Coronary artery (tissue), 2 donors: ENCODE measurements around the gene SLC15A3.

Experiments
- DNase-seq: peaks from one replicate; pipeline ENCODE4 v3.0.0-alpha.2; 2017; ENCODE audit warnings: low spot score
- H3K27ac ChIP-seq, 2 donors: fragments of 200-600 bp; sonication (generic); one replicate each; pipeline ENCODE4 v1.5.1; 2016 to 2019
- H3K4me3 ChIP-seq: fragments of 200-600 bp; sonication (generic); 2 replicates; pipeline ENCODE4 v1.5.1; 2016; ENCODE audit warnings: mild to moderate bottlenecking, moderate library complexity
- TF ChIP-seq, protein P1 (sequence below): fragments of 200-600 bp; sonication (generic); IDR thresholded peaks from one replicate; pipeline ENCODE4 v1.5.1; 2019; ENCODE audit warnings: antibody characterized with exemption

SLC15A3 gene

DNA sequence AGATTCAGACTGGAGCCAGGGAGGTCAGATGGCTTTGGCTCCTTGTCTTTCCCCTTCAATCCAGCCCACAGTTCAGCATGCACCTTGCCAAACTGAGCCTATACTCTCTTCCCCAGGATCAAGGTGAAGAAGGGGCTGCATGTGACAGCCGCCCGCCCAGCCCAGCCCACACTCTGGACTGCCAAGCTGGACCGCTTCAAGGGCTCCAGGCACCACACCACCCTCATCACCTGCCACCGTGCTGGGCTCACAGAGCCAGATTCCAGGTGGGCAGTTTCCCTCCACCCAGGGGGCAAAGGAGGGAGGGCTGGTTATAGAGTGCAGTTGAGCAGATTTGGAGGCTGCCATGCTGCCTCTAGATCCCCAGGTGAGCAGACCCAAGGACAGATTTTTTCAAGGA, 21.6 kb downstream of the SLC15A3 start:
- TF ChIP-seq, protein P1, sequence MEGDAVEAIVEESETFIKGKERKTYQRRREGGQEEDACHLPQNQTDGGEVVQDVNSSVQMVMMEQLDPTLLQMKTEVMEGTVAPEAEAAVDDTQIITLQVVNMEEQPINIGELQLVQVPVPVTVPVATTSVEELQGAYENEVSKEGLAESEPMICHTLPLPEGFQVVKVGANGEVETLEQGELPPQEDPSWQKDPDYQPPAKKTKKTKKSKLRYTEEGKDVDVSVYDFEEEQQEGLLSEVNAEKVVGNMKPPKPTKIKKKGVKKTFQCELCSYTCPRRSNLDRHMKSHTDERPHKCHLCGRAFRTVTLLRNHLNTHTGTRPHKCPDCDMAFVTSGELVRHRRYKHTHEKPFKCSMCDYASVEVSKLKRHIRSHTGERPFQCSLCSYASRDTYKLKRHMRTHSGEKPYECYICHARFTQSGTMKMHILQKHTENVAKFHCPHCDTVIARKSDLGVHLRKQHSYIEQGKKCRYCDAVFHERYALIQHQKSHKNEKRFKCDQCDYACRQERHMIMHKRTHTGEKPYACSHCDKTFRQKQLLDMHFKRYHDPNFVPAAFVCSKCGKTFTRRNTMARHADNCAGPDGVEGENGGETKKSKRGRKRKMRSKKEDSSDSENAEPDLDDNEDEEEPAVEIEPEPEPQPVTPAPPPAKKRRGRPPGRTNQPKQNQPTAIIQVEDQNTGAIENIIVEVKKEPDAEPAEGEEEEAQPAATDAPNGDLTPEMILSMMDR = no peak
- no peak for DNase-seq
- Histone ChIP-seq H3K4me3 (no peak overlapping the region), H3K27ac (no peak overlapping the region)

DNA sequence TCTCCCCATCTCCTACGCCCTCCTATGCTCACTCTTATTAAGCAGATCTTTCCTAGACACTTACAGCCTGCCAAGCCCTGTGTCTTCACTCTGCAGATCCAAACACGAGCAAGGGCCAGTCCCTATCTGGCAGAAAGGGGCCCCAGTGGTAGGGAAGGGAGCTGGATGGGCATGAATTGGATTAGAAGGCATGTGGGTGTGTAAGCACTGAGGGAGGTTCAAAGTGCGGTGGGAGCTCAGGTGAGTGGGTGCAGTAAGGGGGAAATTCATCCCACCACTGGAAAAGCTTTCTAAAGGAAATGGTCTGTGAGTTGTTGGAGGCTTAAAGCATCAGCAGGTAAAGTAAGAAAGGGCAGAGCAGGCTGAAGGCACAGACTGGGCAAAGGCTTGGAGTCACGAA, 22.2 kb downstream of the SLC15A3 start:
- H3K4me3 ChIP-seq = no peak overlapping the region
- DNase-seq = no peak
- no peak overlapping the region for H3K27ac ChIP-seq
- TF ChIP-seq, protein P1 = no peak

DNA sequence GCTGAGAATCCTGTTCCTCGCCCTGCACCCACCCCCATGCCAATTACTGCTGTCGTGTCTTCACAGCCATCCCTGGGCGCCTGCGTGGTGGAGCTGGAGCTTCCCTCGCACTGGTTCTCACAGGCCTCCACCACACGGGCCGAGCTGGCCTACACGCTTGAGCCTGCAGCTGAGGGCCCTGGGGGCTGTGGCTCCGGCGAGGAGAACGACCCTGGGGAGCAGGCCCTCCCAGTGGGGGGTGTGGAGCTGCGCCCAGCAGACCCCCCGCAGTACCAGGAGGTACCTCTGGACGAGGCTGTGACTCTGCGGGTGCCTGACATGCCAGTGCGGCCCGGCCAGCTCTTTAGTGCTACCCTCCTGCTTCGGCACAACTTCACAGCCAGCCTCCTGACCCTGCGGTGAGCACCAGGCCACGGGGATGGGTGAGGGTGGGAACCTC, 23.4 kb downstream of the SLC15A3 start:
- DNase-seq = no peak
- TF ChIP-seq, protein P1 = no peak
- Histone ChIP-seq H3K4me3 (no peak overlapping the region), H3K27ac (no peak overlapping the region)

DNA sequence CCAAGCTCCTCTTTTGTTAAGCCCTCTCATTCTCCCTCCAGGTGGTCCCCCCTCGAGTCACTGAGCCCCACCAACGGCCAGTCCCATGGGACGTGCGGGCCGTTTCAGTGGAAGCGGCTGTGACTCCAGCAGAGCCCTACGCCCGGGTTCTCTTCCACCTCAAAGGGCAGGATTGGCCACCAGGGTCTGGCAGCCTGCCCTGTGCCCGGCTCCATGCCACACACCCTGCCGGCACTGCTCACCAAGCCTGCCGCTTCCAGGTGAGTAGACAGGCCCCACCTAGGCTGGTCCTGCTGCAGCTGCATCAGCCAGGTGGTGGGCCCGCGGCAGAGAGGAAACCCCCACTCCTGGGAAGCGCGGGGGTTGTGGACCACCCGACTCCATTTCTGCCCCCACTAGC, 24.4 kb downstream of the SLC15A3 start:
- Histone ChIP-seq H3K27ac (no peak overlapping the region), H3K4me3 (no peak overlapping the region)
- no peak for DNase-seq
- TF ChIP-seq, protein P1 = no peak

DNA sequence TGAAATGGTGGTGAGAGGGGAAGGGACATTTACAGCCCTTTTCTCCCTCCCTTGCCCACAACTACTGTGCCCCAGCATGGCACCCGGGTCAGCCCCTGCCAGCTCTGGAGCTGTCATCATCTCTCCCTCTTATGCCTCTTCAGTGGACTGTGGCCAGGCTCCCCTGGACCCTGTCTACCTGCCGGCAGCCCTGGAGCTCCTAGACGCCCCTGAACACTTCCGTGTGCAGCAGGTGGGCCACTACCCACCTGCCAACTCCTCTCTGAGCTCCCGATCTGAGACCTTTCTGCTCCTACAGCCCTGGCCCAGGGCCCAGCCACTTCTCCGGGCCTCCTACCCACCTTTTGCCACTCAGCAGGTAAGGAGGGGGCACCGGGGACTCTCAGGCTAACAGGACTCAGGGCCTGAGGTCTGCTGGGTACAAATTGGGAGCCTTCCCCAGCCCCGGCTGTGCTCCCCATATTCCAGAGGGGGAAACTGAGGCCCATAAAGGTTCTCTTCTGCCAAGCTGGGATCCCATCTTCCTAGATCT, 24.8 kb downstream of the SLC15A3 start:
- no peak overlapping the region for H3K27ac ChIP-seq
- DNase-seq = no peak
- TF ChIP-seq, protein P1 = no peak
- H3K4me3 ChIP-seq = no peak overlapping the region

DNA sequence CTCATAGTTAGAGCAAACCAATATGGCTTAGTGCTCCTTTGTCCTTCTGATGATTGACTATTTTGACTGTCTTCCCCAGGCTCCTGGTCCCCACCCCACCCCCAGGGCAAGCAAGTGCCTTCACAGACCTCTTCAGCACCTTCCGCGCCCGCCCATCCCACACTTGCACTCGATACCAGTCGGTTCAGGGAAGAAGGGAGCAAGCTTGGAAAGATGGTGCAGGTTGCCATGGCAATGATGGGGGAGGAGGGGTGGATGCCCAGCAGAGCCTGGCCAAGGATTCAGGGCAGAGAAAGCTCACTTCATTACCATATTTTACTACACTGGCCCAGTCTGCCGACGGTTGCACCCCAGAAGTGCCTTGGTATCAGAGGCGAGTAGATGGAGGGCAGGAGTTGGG, 25.5 kb downstream of the SLC15A3 start:
- Histone ChIP-seq H3K27ac (no peak overlapping the region), H3K4me3 (no peak overlapping the region)
- TF ChIP-seq, protein P1 = no peak
- no peak for DNase-seq

DNA sequence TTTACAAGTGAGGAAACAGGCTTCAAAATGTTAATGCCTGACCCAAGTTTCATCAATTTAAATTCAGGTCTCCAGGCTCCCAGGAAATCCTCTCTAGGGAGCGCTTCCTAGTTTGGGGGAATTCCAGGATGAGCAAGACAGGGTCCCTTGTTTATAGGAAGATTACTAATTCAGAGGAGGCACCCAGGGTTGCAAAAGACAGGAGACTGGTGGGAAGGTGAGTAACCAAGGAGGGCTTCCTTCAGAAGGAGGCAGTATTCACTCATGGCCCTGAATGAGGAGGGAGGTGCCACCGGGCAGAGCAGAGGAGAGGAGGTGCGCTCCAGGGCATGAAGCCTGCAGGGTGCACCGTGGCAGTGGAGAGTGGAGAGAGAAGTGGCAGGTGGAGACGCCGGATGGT, 26.1 kb downstream of the SLC15A3 start:
- Histone ChIP-seq H3K27ac (no peak overlapping the region), H3K4me3 (no peak overlapping the region)
- no peak for DNase-seq
- TF ChIP-seq, protein P1 = no peak
